Kidney (tissue), 14 donors: Measurements from ENCODE around the gene CCDC191. TPM values are rescaled to one million over a fixed set of nuclear protein-coding genes. Genes with fewer than 3 reads are reported as not detected.

Source experiments
- DNase-seq, 5 donors: peaks; one replicate each; pipeline ENCODE4 v3.0.0-alpha.2; 2013 to 2020
- FAIRE-seq: peaks from 2 replicates; lab custom pipeline; 2012; peaks lifted over from hg19 to GRCh38; lab: Jason Lieb, UNC
- H3K27ac ChIP-seq, 2 donors: one replicate each; pipeline ENCODE4 v1.7.0; 2013; ENCODE audit warnings: low read depth in 2 of 2, low read length in 2 of 2, inconsistent platforms in 1 of 2
- H3K27me3 ChIP-seq: one replicate; pipeline ENCODE4 v1.7.1; 2013; ENCODE audit warnings: low read length, inconsistent platforms; ENCODE audit not compliant: control insufficient read depth, insufficient read depth
- H3K36me3 ChIP-seq, 3 donors: one replicate each; pipeline versions ENCODE4 v1.7.0 to v1.7.1; 2013; ENCODE audit warnings: low read length in 3 of 3, control low read depth in 1 of 3, inconsistent platforms in 1 of 3; ENCODE audit not compliant: insufficient read depth in 3 of 3, control insufficient read depth in 2 of 3
- H3K4me1 ChIP-seq, 3 donors: one replicate each; pipeline versions ENCODE4 v1.7.0 to v1.7.1; 2013; ENCODE audit warnings: low read length in 3 of 3, inconsistent platforms in 1 of 3, low read depth in 1 of 3; ENCODE audit not compliant: control insufficient read depth in 2 of 3, insufficient read depth in 2 of 3
- H3K4me3 ChIP-seq, 3 donors: one replicate each; pipeline versions ENCODE4 v1.7.0 to v1.8.1; 2013; ENCODE audit warnings: low read length in 3 of 3, control low read depth in 1 of 3, inconsistent platforms in 1 of 3
- H3K9ac ChIP-seq, 3 donors: one replicate each; pipeline versions ENCODE4 v1.7.0 to v1.7.1; 2013; ENCODE audit warnings: low read length in 3 of 3, control low read depth in 1 of 3, inconsistent platforms in 1 of 3
- H3K9me3 ChIP-seq, 3 donors: one replicate each; pipeline versions ENCODE4 v1.7.0 to v1.7.1; 2013; ENCODE audit warnings: low read length in 3 of 3, control low read depth in 1 of 3, inconsistent platforms in 1 of 3; ENCODE audit not compliant: control insufficient read depth in 2 of 3, insufficient read depth in 1 of 3
- CTCF ChIP-seq: IDR thresholded peaks from 3 replicates; pipeline ENCODE4 v1.5.1; 2012; ENCODE audit warnings: mild to moderate bottlenecking, moderate library complexity, borderline replicate concordance; ENCODE audit not compliant: insufficient read depth; ENCODE audit errors: extremely low read depth
- intact Hi-C: fragments of 100-400 bp; cut with DNase I; formaldehyde crosslinking; loops from one replicate; pipeline ENCODE4 v1.11.1; 2022
- polyA plus RNA-seq: library from polyadenylated mRNA; stranded (reverse); fragments of 350-450 nt; fragmentation: Illumina TruSeq; extraction: RNeasy Lipid Tissue Mini Kit (QIAGEN cat#74804); gene quantifications from one replicate; pipeline ENCODE4 v1.2.3, GENCODE V29; 2014; ENCODE audit warnings: low read depth, low replicate concordance; ENCODE audit not compliant: insufficient read depth
- total RNA-seq: library from RNA; stranded (reverse); fragmentation: NEBNext Ultra II Directional; extraction: Animal tissue kit (Norgen Biotek cat#: 25700); gene quantifications from one replicate; pipeline ENCODE4 v1.2.1, GENCODE V29; 2021
- donor health status: control.
- donor health status: control.
- donor health status: control.
- donor health status: control.
- donor health status: control.
- donor health status: DM: yes; HTN: yes; CAD: no.
- donor health status: Normal renal cell carcinoma (clear cell type).

Gene CCDC191
- total and polyA plus RNA-seq, 2 donors from 2014 or later: 3.7 to 11.7 TPM

DNA sequence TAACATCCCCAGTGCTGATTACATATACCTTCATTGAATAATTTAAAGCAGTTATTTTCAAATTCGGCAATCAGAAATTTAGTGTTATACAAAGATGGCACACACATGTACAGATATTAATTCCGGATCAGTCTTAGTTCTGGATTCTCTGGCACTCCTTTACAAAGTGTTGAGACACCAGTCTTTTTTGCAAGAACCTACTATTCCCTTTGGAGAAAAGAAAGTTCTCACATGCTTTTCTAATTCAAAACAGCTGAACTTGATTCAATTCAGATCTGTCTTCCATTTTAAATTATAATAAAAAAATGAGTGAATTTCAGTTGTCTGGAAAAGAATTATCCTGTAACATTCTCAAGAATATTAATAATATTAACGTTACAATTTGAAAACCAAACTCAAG lies 20.4 kb downstream of the CCDC191 start:
- Histone ChIP-seq H3K9ac (no peak overlapping the region), H3K4me1 (no peaks in the 10 kb centered on the region), H3K27ac (no peak overlapping the region), H3K36me3 (peaks cover 3 to 30% (median 10%) of the 10 kb centered on the region in 3 donors), H3K27me3 (no peaks in the 10 kb centered on the region), H3K9me3 (no peaks in the 10 kb centered on the region), H3K4me3 (no peak overlapping the region)
- DNase-seq (no peak), FAIRE-seq (no peak)
- TF ChIP-seq CTCF: no peak
- intact Hi-C loops: no loop called here

GRCh38 chr3:114034787-114035545 lies 21.4 kb downstream of the CCDC191 start:
- H3K27me3 ChIP-seq: no peaks in the 10 kb centered on the region
- peaks cover 3 to 30% (median 9%) of the 10 kb centered on the region in 3 donors for H3K36me3 ChIP-seq
- H3K9me3 ChIP-seq: no peaks in the 10 kb centered on the region
- H3K9ac ChIP-seq: no peak overlapping the region
- no peak overlapping the region for H3K4me3 ChIP-seq
- H3K27ac ChIP-seq: no peak overlapping the region
- no peak for TF ChIP-seq CTCF
- H3K4me1 ChIP-seq: no peaks in the 10 kb centered on the region
- intact Hi-C loops: no loop called here
- DNase-seq: no peak
- no peak for FAIRE-seq

DNA sequence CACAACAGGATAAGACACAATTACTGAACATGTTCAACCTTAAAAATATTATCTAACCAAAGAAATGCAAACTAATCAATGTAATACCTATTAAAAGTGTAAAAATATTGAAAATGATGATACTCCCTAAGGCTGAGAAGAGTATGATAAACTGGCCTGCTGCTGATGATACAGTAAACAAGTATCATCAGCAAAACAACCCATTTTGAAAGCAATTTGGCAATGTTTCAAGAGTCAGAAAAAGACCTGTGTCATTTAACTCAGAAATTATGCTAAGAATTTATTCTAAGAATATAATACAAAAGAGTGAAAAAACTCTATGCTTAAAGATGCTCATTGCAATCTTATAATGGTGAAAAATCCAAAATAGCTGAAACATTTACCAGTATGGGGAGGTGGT lies 22.1 kb downstream of the CCDC191 start:
- Histone ChIP-seq H3K4me3 (no peak overlapping the region), H3K36me3 (peaks cover 6 to 30% (median 7%) of the 10 kb centered on the region in 3 donors), H3K9ac (no peak overlapping the region), H3K9me3 (no peaks in the 10 kb centered on the region), H3K27me3 (no peaks in the 10 kb centered on the region), H3K4me1 (no peaks in the 10 kb centered on the region), H3K27ac (no peak overlapping the region)
- no peak for DNase-seq
- no peak for TF ChIP-seq CTCF
- FAIRE-seq: no peak
- intact Hi-C loops: no loop called here
